ENCODE measurements around the gene PCAT7.

- TF ChIP-seq CTCF (conservative IDR thresholded peaks at IDR 0.05; ENCODE audit: low read depth in 2 of 2) = no peak
- no peak for TF ChIP-seq EZH2 (IDR thresholded peaks at IDR 0.05; ENCODE audit: low read depth, unreplicated experiment)
These were observed 21.2 kb downstream of the PCAT7 start for GRCh38 chr9:94576131-94576530.

Data from GM23338 (cell line).